Small intestine (tissue), 4 donors: ENCODE data around the gene RPS2. TPM values are rescaled to one million over a fixed set of nuclear protein-coding genes. Genes with fewer than 3 reads are reported as not detected.

Experiments
- polyA plus RNA-seq, 4 donors: library from polyadenylated mRNA; stranded (reverse) in 3 of 4; unstranded in 1 of 4; fragments of 200-250 nt in 3 of 4; fragments of 120-200 nt in 1 of 4; gene quantifications; one replicate each; pipeline versions ENCODE4 v1.2.1 to v1.2.3, GENCODE V29; 2013
- donor health status: healthy with polysubstance abuse.
- donor health status: Bipolar disorder and iron deficiency.
- donor health status: healthy.

RPS2 gene
- polyA plus RNA-seq, 4 donors: 1,075 to 4,112 (median 2,558) TPM

Other genes with a start within 250 kb of the RPS2 start
- 100 to 1,000 TPM in 2 of 4 donors, 10 to 100 TPM in 2; 61.2 to 293 (median 153) TPM for gene NME3, start 193.3 kb downstream of the RPS2 start, polyA plus RNA-seq
- gene EME2, start 192.0 kb downstream of the RPS2 start, polyA plus RNA-seq: 10 to 100 TPM in 2 of 4 donors, 1 to 10 TPM in 2; 6.8 to 16.1 (median 9.6) TPM
- 100 to 1,000 TPM in 3 of 4 donors, 10 to 100 TPM in 1; 88.9 to 199 (median 172) TPM for gene MRPS34, start 191.7 kb downstream of the RPS2 start, polyA plus RNA-seq
- 100 to 1,000 TPM in 2 of 4 donors, 10 to 100 TPM in 2; 41.3 to 197 (median 97.4) TPM for gene SPSB3, start 182.3 kb downstream of the RPS2 start, polyA plus RNA-seq
- 10 to 100 TPM; 38.6 to 70.7 (median 61.8) TPM for gene NUBP2, start 181.9 kb downstream of the RPS2 start, polyA plus RNA-seq
- 10 to 100 TPM in 1 of 4 donors, under 1 TPM in 3; 0.16 to 17.0 (median 0.38) TPM for gene IGFALS, start 171.1 kb downstream of the RPS2 start, polyA plus RNA-seq
- gene HAGH, start 138.0 kb downstream of the RPS2 start, polyA plus RNA-seq: 100 to 1,000 TPM in 2 of 4 donors, 10 to 100 TPM in 2; 49.4 to 167 (median 102) TPM
- 100 to 1,000 TPM in 1 of 4 donors, 10 to 100 TPM in 3; 55.1 to 181 (median 76.7) TPM for gene FAHD1, start 137.6 kb downstream of the RPS2 start, polyA plus RNA-seq
- under 1 TPM in 2 of 4 donors, not detected in 2; 0.34 to 0.38 TPM for gene MEIOB, start 92.7 kb downstream of the RPS2 start, polyA plus RNA-seq
- under 1 TPM in 1 of 4 donors, not detected in 3; 0.04 TPM for gene HS3ST6, start 46.4 kb downstream of the RPS2 start, polyA plus RNA-seq
- gene MSRB1, start 21.6 kb downstream of the RPS2 start, polyA plus RNA-seq: 100 to 1,000 TPM in 1 of 4 donors, 10 to 100 TPM in 3; 50.6 to 105 (median 62.0) TPM
- gene RPL3L, start 10.1 kb downstream of the RPS2 start, polyA plus RNA-seq: 1 to 10 TPM in 1 of 4 donors, under 1 TPM in 2, not detected in 1; 0.38 to 1.1 (median 0.67) TPM
- 100 to 1,000 TPM; 132 to 544 (median 376) TPM for gene NDUFB10, start 5.3 kb downstream of the RPS2 start, polyA plus RNA-seq
- under 1 TPM in 2 of 4 donors, not detected in 2; 0.09 to 0.18 TPM for gene RNF151, start 2.0 kb upstream of the RPS2 start, polyA plus RNA-seq
- gene TBL3, start 7.2 kb upstream of the RPS2 start, polyA plus RNA-seq: 10 to 100 TPM; 34.1 to 49.7 (median 45.6) TPM
- 10 to 100 TPM in 2 of 4 donors, 1 to 10 TPM in 2; 3.1 to 30.5 (median 10.8) TPM for gene NOXO1, start 16.6 kb upstream of the RPS2 start, polyA plus RNA-seq
- gene GFER, start 19.4 kb upstream of the RPS2 start, polyA plus RNA-seq: 100 to 1,000 TPM in 2 of 4 donors, 10 to 100 TPM in 2; 50.4 to 261 (median 94.7) TPM
- 1 to 10 TPM in 2 of 4 donors, under 1 TPM in 2; 0.45 to 5.4 (median 0.92) TPM for gene SYNGR3, start 25.1 kb upstream of the RPS2 start, polyA plus RNA-seq
- 10 to 100 TPM; 26.7 to 51.9 (median 29.7) TPM for gene ZNF598, start 45.0 kb upstream of the RPS2 start, polyA plus RNA-seq
- gene NPW, start 55.0 kb upstream of the RPS2 start, polyA plus RNA-seq: 1 to 10 TPM in 1 of 4 donors, under 1 TPM in 2, not detected in 1; 0.48 to 9.0 (median 0.81) TPM
- 10 to 100 TPM; 15.7 to 76.1 (median 42.9) TPM for gene NHERF2, start 62.1 kb upstream of the RPS2 start, polyA plus RNA-seq
- 10 to 100 TPM; 13.0 to 27.6 (median 18.5) TPM for gene NTHL1, start 83.0 kb upstream of the RPS2 start, polyA plus RNA-seq
- gene TSC2, start 83.2 kb upstream of the RPS2 start, polyA plus RNA-seq: 10 to 100 TPM; 35.1 to 75.9 (median 60.1) TPM
- gene PKD1, start 171.1 kb upstream of the RPS2 start, polyA plus RNA-seq: 10 to 100 TPM; 10.5 to 42.2 (median 26.7) TPM
- 10 to 100 TPM; 11.9 to 31.9 (median 23.7) TPM for gene RAB26, start 183.8 kb upstream of the RPS2 start, polyA plus RNA-seq
- gene TRAF7, start 191.0 kb upstream of the RPS2 start, polyA plus RNA-seq: 10 to 100 TPM; 47.6 to 73.4 (median 64.1) TPM
- gene CASKIN1, start 231.8 kb upstream of the RPS2 start, polyA plus RNA-seq: 1 to 10 TPM in 1 of 4 donors, under 1 TPM in 3; 0.27 to 1.1 (median 0.51) TPM
- 10 to 100 TPM; 41.5 to 68.7 (median 62.7) TPM for gene MLST8, start 240.6 kb upstream of the RPS2 start, polyA plus RNA-seq
- 10 to 100 TPM in 1 of 4 donors, 1 to 10 TPM in 3; 1.6 to 84.1 (median 8.6) TPM for gene BRICD5, start 246.0 kb upstream of the RPS2 start, polyA plus RNA-seq